Measurements from ENCODE around the gene IYD.

DNA sequence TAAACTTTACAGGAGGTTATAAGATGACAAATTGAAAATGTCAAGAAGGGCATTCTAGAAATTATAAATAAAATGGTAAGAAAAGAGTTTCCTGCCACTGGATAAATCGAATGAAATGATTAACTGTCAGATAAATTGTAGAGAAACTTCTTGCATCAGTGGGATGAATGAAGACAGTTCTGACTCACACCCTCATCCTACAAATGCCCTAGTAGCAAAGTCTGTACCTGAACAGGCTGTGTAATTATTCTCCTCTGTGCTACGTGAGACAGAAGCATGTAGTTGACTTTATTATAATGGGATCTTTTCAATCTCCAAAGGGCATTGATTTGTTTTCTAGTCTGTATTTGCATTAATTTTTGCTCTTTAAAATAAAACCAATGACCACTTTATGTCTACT is 47.3 kb downstream of the IYD start:
- TF ChIP-seq CHD2 (IDR thresholded peaks at IDR 0.05; ENCODE audit: low read depth, low read length) (no peak), HDAC6 (IDR thresholded peaks at IDR 0.05; ENCODE audit: low read depth, low read length) (no peak), ZEB2 (IDR thresholded peaks at IDR 0.05) (no peak), JUN (IDR thresholded peaks at IDR 0.05; ENCODE audit: borderline replicate concordance, low read depth, low read length) (no peak), JUN (CRISPR knock-in tag; IDR thresholded peaks at IDR 0.05; ENCODE audit: borderline replicate concordance) (no peak), ZNF778 (CRISPR knock-in tag; IDR thresholded peaks at IDR 0.05) (no peak), CREM (IDR thresholded peaks at IDR 0.05; ENCODE audit: low read depth) (no peak), GABPA (tag; conservative IDR thresholded peaks at IDR 0.05; ENCODE audit: low read depth) (no peak)
- TF ChIP-seq, protein P1, sequence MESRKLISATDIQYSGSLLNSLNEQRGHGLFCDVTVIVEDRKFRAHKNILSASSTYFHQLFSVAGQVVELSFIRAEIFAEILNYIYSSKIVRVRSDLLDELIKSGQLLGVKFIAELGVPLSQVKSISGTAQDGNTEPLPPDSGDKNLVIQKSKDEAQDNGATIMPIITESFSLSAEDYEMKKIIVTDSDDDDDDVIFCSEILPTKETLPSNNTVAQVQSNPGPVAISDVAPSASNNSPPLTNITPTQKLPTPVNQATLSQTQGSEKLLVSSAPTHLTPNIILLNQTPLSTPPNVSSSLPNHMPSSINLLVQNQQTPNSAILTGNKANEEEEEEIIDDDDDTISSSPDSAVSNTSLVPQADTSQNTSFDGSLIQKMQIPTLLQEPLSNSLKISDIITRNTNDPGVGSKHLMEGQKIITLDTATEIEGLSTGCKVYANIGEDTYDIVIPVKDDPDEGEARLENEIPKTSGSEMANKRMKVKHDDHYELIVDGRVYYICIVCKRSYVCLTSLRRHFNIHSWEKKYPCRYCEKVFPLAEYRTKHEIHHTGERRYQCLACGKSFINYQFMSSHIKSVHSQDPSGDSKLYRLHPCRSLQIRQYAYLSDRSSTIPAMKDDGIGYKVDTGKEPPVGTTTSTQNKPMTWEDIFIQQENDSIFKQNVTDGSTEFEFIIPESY (CRISPR knock-in tag; IDR thresholded peaks at IDR 0.05), result no peak
- TF ChIP-seq, protein P2, sequence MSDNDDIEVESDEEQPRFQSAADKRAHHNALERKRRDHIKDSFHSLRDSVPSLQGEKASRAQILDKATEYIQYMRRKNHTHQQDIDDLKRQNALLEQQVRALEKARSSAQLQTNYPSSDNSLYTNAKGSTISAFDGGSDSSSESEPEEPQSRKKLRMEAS (CRISPR knock-in tag; IDR thresholded peaks at IDR 0.05), result no peak
- TF ChIP-seq, protein P3, sequence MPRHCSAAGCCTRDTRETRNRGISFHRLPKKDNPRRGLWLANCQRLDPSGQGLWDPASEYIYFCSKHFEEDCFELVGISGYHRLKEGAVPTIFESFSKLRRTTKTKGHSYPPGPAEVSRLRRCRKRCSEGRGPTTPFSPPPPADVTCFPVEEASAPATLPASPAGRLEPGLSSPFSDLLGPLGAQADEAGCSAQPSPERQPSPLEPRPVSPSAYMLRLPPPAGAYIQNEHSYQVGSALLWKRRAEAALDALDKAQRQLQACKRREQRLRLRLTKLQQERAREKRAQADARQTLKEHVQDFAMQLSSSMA (CRISPR knock-in tag; IDR thresholded peaks at IDR 0.05), result no peak
- TF ChIP-seq, protein P4, sequence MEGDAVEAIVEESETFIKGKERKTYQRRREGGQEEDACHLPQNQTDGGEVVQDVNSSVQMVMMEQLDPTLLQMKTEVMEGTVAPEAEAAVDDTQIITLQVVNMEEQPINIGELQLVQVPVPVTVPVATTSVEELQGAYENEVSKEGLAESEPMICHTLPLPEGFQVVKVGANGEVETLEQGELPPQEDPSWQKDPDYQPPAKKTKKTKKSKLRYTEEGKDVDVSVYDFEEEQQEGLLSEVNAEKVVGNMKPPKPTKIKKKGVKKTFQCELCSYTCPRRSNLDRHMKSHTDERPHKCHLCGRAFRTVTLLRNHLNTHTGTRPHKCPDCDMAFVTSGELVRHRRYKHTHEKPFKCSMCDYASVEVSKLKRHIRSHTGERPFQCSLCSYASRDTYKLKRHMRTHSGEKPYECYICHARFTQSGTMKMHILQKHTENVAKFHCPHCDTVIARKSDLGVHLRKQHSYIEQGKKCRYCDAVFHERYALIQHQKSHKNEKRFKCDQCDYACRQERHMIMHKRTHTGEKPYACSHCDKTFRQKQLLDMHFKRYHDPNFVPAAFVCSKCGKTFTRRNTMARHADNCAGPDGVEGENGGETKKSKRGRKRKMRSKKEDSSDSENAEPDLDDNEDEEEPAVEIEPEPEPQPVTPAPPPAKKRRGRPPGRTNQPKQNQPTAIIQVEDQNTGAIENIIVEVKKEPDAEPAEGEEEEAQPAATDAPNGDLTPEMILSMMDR (IDR thresholded peaks at IDR 0.05 in 2 of 3, conservative IDR thresholded peaks at IDR 0.05 in 1 of 3; ENCODE audit: insufficient read depth in 2 of 3, low read depth in 1 of 3, low read length in 3 of 3), result no peak

Data from K562 (cell line).